OCI-LY7 (cell line): Measurements from ENCODE around the gene GJB3. TPM values are rescaled to one million over a fixed set of nuclear protein-coding genes. Genes with fewer than 3 reads are reported as not detected.

ENCODE experiments used
- BruUV-seq: library from RNA; stranded (reverse); fragments of 400-500 nt; replicated peaks from 2 replicates; lab custom pipeline; 2021; lab: Mats Ljungman, UMichigan
- CTCF ChIA-PET: fragments of 300-600 bp; sonication (Branson Sonifier 250); formaldehyde crosslinking; loops from one replicate; lab custom pipeline; 2022; ENCODE audit warnings: antibody characterized with exemption; ENCODE audit not compliant: unreplicated experiment; lab: Charles Lee
- POLR2A ChIA-PET: fragments of 300-600 bp; sonication (Branson Sonifier 250); formaldehyde crosslinking; loops from one replicate; lab custom pipeline; 2022; ENCODE audit warnings: antibody characterized with exemption; lab: Charles Lee
- DNase-seq: peaks from one replicate; pipeline ENCODE4 v3.0.0-alpha.2; 2015; ENCODE audit warnings: low spot score
- H2AFZ ChIP-seq: fragments of 200-600 bp; sonication (generic), shearing (Covaris generic); 2 replicates; pipeline ENCODE4 v1.6.1; 2014; ENCODE audit warnings: mild to moderate bottlenecking, antibody characterized with exemption, low read length, moderate library complexity
- H3K27ac ChIP-seq: fragments of 200-600 bp; sonication (generic); 2 replicates; pipeline ENCODE4 v1.5.1; 2014; ENCODE audit warnings: mixed run types, low read depth, mild to moderate bottlenecking, moderate library complexity, low read length, inconsistent platforms; ENCODE audit not compliant: poor library complexity, severe bottlenecking
- H3K36me3 ChIP-seq: fragments of 200-600 bp; sonication (generic); 2 replicates; pipeline ENCODE4 v1.6.1; 2014; ENCODE audit warnings: mild to moderate bottlenecking, antibody characterized with exemption, low read length, moderate library complexity, mixed read lengths; ENCODE audit not compliant: insufficient read depth
- H3K4me1 ChIP-seq: fragments of 200-600 bp; sonication (generic); 2 replicates; pipeline ENCODE4 v1.5.1; 2014; ENCODE audit warnings: mild to moderate bottlenecking, low read length; ENCODE audit not compliant: insufficient read depth, poor library complexity, severe bottlenecking
- H3K4me2 ChIP-seq: fragments of 200-600 bp; sonication (generic); 2 replicates; pipeline ENCODE4 v1.6.1; 2014; ENCODE audit warnings: mild to moderate bottlenecking, low read length
- H3K4me3 ChIP-seq: fragments of 200-600 bp; sonication (generic); 2 replicates; pipeline ENCODE4 v1.5.1; 2014; ENCODE audit warnings: mild to moderate bottlenecking, low read depth, low read length; ENCODE audit not compliant: poor library complexity, severe bottlenecking
- H3K79me2 ChIP-seq: fragments of 200-600 bp; sonication (generic); 2 replicates; pipeline ENCODE4 v1.6.1; 2016; ENCODE audit warnings: low read depth, mild to moderate bottlenecking, low read length, moderate library complexity, mixed read lengths; ENCODE audit not compliant: insufficient read depth
- H3K9me2 ChIP-seq: fragments of 200-600 bp; sonication (generic); 2 replicates; pipeline ENCODE4 v1.6.1; 2016; ENCODE audit warnings: mild to moderate bottlenecking, low read length, mixed read lengths; ENCODE audit not compliant: insufficient read depth
- H3K9me3 ChIP-seq: fragments of 200-600 bp; sonication (generic); 2 replicates; pipeline ENCODE4 v1.6.1; 2014; ENCODE audit warnings: mild to moderate bottlenecking, mixed run types, low read length, mixed read lengths
- H4K20me1 ChIP-seq: fragments of 200-600 bp; sonication (generic); 2 replicates; pipeline ENCODE4 v1.6.1; 2014; ENCODE audit warnings: mild to moderate bottlenecking, antibody characterized with exemption, low read length, moderate library complexity, mixed read lengths; ENCODE audit not compliant: insufficient read depth
- CTCF ChIP-seq: fragments of 200-600 bp; sonication (generic); conservative IDR thresholded peaks from 2 replicates; pipeline ENCODE4 v1.5.1; 2014; ENCODE audit warnings: mild to moderate bottlenecking, antibody characterized with exemption, low read length, moderate library complexity, mixed read lengths
- EZH2phosphoT487 ChIP-seq: fragments of 200-600 bp; sonication (generic); IDR thresholded peaks from 2 replicates; pipeline ENCODE4 v1.6.1; 2018; ENCODE audit warnings: low read depth, borderline replicate concordance, mild to moderate bottlenecking, mixed run types, antibody characterized with exemption, low read length, moderate library complexity, mixed read lengths
- intact Hi-C: fragments of 100-400 bp; cut with micrococcal nuclease; formaldehyde crosslinking; loops from one replicate; pipeline ENCODE4 v1.10.0; 2022; ENCODE audit not compliant: unreplicated experiment
- total RNA-seq, 2 experiments: library from RNA; depleted of rRNA in 1 of 2; stranded (reverse); fragments of >200 nt in 1 of 2; shearing (Covaris generic) in 1 of 2; gene quantifications; 2 replicates each; pipeline ENCODE4 v1.2.3, GENCODE V29; 2014 to 2022

The GJB3 gene
- total RNA-seq, 2 experiments from 2014 or later, result not detected

GRCh38 chr1:34833711-34834110 lies 52.7 kb downstream of the GJB3 start:
- intact Hi-C loops, result no loop called here
- ChIA-PET POLR2A (interaction anchor here (0.6 to 0.8 kb wide), 2 partner anchors 17 to 56 kb away, joined by 3 to 6 read pairs; no protein-coding TSS in a partner anchor), CTCF (no interaction called here)
- Histone ChIP-seq H3K4me3 (no peak overlapping the region), H3K9me2 (no peaks in the 10 kb centered on the region), H3K27ac (no peak overlapping the region), H2AFZ (no peak overlapping the region), H3K79me2 (no peaks in the 10 kb centered on the region), H3K36me3 (no peaks in the 10 kb centered on the region), H3K9me3 (no peaks in the 10 kb centered on the region), H3K4me1 (no peaks in the 10 kb centered on the region), H4K20me1 (no peaks in the 10 kb centered on the region), H3K4me2 (no peak overlapping the region)
- no peak for DNase-seq
- TF ChIP-seq EZH2phosphoT487, result no peak
- TF ChIP-seq CTCF, result no peak
- no TSS peak for BruUV-seq

Other genes with a start within 250 kb of the GJB3 start
- not detected in 2 replicates for gene GJB5, start 26.2 kb upstream of the GJB3 start, total RNA-seq (2014; rRNA removed; shearing (Covaris generic))
- gene GJB5, start 26.2 kb upstream of the GJB3 start, total RNA-seq (2022), result not detected in 2 replicates
- gene GJB4, start 21.5 kb upstream of the GJB3 start, total RNA-seq (2014; rRNA removed; shearing (Covaris generic)), result not detected in 2 replicates
- not detected in 2 replicates for gene GJB4, start 21.5 kb upstream of the GJB3 start, total RNA-seq (2022)
- not detected in 2 replicates for gene GJA4, start 11.8 kb downstream of the GJB3 start, total RNA-seq (2014; rRNA removed; shearing (Covaris generic))
- not detected in 2 replicates for gene GJA4, start 11.8 kb downstream of the GJB3 start, total RNA-seq (2022)
- 36.3 and 44.3 TPM in 2 replicates for gene SMIM12, start 78.5 kb downstream of the GJB3 start, total RNA-seq (2014; rRNA removed; shearing (Covaris generic))
- gene SMIM12, start 78.5 kb downstream of the GJB3 start, total RNA-seq (2022), result 39.2 and 41.2 TPM in 2 replicates
- gene DLGAP3, start 148.4 kb downstream of the GJB3 start, total RNA-seq (2014; rRNA removed; shearing (Covaris generic)), result 0.47 and 0.64 TPM in 2 replicates
- gene DLGAP3, start 148.4 kb downstream of the GJB3 start, total RNA-seq (2022), result 0.42 and 0.44 TPM in 2 replicates
- 15.5 and 16.5 TPM in 2 replicates for gene TMEM35B, start 204.1 kb downstream of the GJB3 start, total RNA-seq (2014; rRNA removed; shearing (Covaris generic))
- 19.4 and 19.8 TPM in 2 replicates for gene TMEM35B, start 204.1 kb downstream of the GJB3 start, total RNA-seq (2022)